Smooth muscle cell (in vitro differentiated cells): Measurements from ENCODE around the gene FAM131B. TPM values are rescaled to one million over a fixed set of nuclear protein-coding genes. Genes with fewer than 3 reads are reported as not detected.

Source experiments
- DNase-seq: peaks from one replicate; lab custom pipeline; 2025; ENCODE audit not compliant: unreplicated experiment; lab: John Stamatoyannopoulos, UW
- H2AFZ ChIP-seq: fragments of 200-600 bp; sonication (generic); 2 replicates; pipeline ENCODE4 v1.6.0; 2016; ENCODE audit warnings: antibody characterized with exemption, low read depth, mild to moderate bottlenecking
- H3F3A ChIP-seq: fragments of 200-600 bp; sonication (generic); 2 replicates; pipeline ENCODE4 v1.6.0; 2017; ENCODE audit warnings: antibody characterized with exemption, low read depth
- H3K27ac ChIP-seq: fragments of 200-600 bp; sonication (generic); 2 replicates; pipeline ENCODE4 v1.5.1; 2016; ENCODE audit warnings: low read depth, mild to moderate bottlenecking
- H3K27me3 ChIP-seq: fragments of 200-600 bp; sonication (generic); 2 replicates; pipeline ENCODE4 v1.6.1; 2016; ENCODE audit warnings: low read depth, mild to moderate bottlenecking
- H3K36me3 ChIP-seq: fragments of 200-600 bp; sonication (generic); 2 replicates; pipeline ENCODE4 v1.5.1; 2016; ENCODE audit warnings: low read depth
- H3K4me1 ChIP-seq: fragments of 200-600 bp; sonication (generic); 2 replicates; pipeline ENCODE4 v1.5.1; 2016; ENCODE audit warnings: low read depth
- H3K4me2 ChIP-seq: fragments of 200-600 bp; sonication (generic); 2 replicates; pipeline ENCODE4 v1.6.0; 2016; ENCODE audit warnings: mild to moderate bottlenecking
- H3K4me3 ChIP-seq: fragments of 200-600 bp; sonication (generic); 2 replicates; pipeline ENCODE4 v1.5.1; 2016; ENCODE audit warnings: mild to moderate bottlenecking
- H3K79me2 ChIP-seq: fragments of 200-600 bp; sonication (generic); 2 replicates; pipeline ENCODE4 v1.6.0; 2016; ENCODE audit warnings: low read depth, mild to moderate bottlenecking
- H3K9ac ChIP-seq: fragments of 200-600 bp; sonication (generic); 2 replicates; pipeline ENCODE4 v1.6.0; 2016; ENCODE audit warnings: low read depth
- H3K9me3 ChIP-seq: fragments of 200-600 bp; sonication (generic); replicated peaks from 2 replicates; pipeline ENCODE4 v1.5.1; 2016; ENCODE audit warnings: low read depth
- H4K20me1 ChIP-seq: fragments of 200-600 bp; sonication (generic); 2 replicates; pipeline ENCODE4 v1.6.0; 2016; ENCODE audit warnings: low read depth
- WGBS: methylation state at CpG from one replicate; pipeline ENCODE4 v1.1.7; 2016; ENCODE audit warnings: low lambda C conversion rate; 5-methylcytosine and 5-hydroxymethylcytosine counted together
- polyA plus RNA-seq: library from polyadenylated mRNA; unstranded; fragments of >200 nt; fragmentation: Nextera tagmentation; extraction: Ambion mirVana; gene quantifications from 2 replicates; pipeline ENCODE4 v1.2.1, GENCODE V29; 2016
- total RNA-seq: library from RNA; depleted of rRNA; stranded (reverse); fragments of >200 nt; gene quantifications from 2 replicates; pipeline ENCODE4 v1.2.3, GENCODE V29; 2014
- TF ChIP-seq, protein P1 (sequence below): fragments of 200-600 bp; sonication (generic); IDR thresholded peaks from 2 replicates; pipeline ENCODE4 v1.5.1; 2017; ENCODE audit warnings: borderline replicate concordance, mild to moderate bottlenecking, antibody characterized with exemption; ENCODE audit not compliant: insufficient read depth, poor library complexity, severe bottlenecking

FAM131B gene
- total and polyA plus RNA-seq, 2 experiments from 2014 or later, result 0.03 to 0.31 TPM

DNA sequence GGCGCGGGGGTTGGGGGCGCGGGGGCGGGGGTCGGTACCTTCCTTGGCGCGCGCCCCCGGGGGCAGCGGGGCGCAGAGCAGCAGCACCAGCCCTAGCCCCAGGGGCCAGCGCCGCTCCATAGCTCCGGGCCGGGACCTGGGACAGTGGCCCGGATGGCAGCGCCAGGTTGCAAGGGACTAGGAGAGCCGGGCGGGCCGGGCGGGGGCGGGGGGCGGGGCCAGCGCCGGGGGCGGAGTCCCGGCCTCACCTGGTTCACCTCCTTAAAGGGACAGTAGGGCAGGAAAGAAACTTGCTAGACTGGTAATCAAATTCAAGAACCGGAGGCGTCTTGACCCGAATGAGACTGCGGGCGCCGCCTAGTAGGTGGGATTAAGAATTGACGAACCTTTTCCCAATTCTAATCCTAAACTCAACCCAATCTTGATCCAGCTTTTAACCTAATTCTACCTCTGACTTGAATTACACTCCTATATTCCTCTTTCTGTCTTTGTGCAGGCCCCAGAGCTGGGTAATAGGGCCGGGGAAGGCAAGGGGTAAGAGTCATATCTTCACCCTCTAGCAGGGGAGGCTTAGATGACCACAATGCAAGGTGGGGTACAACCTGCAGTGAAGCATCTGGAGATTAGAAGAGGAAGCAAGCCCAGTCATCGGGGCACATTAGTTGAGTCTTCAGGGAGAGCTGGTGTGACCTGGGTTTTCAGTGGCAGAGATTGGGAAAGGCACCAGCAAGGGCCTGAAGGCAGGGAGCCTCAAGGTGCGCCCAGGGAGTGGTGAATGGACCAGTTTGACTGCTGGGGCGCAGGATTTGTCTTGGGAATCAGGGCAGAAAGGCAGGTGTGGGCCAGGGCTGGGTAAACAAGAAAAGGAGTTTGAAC lies 46.4 kb upstream of the FAM131B start, which contains the start of gene EPHA1:
Gene EPHA1, minus strand, starts transcription at position 171 of the 876 bp plus-strand sequence. Its CDS starts 51 bp downstream, at position 120.
- H3K4me3 ChIP-seq, result peak within 1 kb of the TSS; percentile 52
- no peaks in the 10 kb centered on the region for H4K20me1 ChIP-seq
- peak within 1 kb of the TSS; percentile 43 for H3K27ac ChIP-seq
- no peaks in the 10 kb centered on the region for H3K79me2 ChIP-seq
- TF ChIP-seq, protein P1, sequence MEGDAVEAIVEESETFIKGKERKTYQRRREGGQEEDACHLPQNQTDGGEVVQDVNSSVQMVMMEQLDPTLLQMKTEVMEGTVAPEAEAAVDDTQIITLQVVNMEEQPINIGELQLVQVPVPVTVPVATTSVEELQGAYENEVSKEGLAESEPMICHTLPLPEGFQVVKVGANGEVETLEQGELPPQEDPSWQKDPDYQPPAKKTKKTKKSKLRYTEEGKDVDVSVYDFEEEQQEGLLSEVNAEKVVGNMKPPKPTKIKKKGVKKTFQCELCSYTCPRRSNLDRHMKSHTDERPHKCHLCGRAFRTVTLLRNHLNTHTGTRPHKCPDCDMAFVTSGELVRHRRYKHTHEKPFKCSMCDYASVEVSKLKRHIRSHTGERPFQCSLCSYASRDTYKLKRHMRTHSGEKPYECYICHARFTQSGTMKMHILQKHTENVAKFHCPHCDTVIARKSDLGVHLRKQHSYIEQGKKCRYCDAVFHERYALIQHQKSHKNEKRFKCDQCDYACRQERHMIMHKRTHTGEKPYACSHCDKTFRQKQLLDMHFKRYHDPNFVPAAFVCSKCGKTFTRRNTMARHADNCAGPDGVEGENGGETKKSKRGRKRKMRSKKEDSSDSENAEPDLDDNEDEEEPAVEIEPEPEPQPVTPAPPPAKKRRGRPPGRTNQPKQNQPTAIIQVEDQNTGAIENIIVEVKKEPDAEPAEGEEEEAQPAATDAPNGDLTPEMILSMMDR, result peak; percentile 28
- no peaks in the 10 kb centered on the region for H3K36me3 ChIP-seq
- H3K9ac ChIP-seq, result no peak within 1 kb of the TSS
- no peak for DNase-seq
- H3K27me3 ChIP-seq, result no peaks in the 10 kb centered on the region
- 15% methylated on average over 21 of the region's 39 CpGs for WGBS
- no peaks in the 10 kb centered on the region for H3K9me3 ChIP-seq
- peak within 1 kb of the TSS; percentile 84 for H3K4me2 ChIP-seq
- H2AFZ ChIP-seq, result peak within 1 kb of the TSS; percentile 63
- H3F3A ChIP-seq, result peaks cover 3% of the 10 kb centered on the region
- H3K4me1 ChIP-seq, result peaks cover 25% of the 10 kb centered on the region

DNA sequence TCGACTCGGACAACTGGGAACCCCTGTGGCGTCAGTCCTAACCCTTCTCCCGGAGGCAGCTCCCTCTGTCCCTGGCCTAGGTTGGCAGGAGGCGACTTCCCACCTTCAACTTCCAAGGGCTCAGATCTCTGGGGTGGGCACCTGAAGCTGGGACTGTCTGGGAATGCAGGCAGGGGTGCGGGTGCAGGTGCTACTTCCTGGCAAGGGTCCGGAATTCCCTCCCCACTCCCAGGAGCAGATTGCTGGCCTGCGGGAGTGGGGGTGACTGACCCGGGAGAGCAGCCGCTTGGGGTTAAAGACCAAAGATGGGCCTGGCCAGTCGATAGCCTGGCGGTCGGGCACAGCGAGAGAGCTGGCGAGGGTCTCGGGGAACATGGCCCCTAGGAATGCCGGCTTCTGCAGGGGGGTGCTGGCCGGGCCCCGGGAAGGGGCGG lies 45.8 kb upstream of the FAM131B start:
- Histone ChIP-seq H3K27me3 (no peaks in the 10 kb centered on the region), H3K79me2 (no peaks in the 10 kb centered on the region), H3K4me2 (peak overlapping the region; percentile 84), H4K20me1 (no peaks in the 10 kb centered on the region), H3F3A (peaks cover 3% of the 10 kb centered on the region), H2AFZ (no peak overlapping the region), H3K4me1 (peaks cover 25% of the 10 kb centered on the region), H3K4me3 (peak overlapping the region; percentile 52), H3K27ac (no peak overlapping the region), H3K9ac (no peak overlapping the region), H3K9me3 (no peaks in the 10 kb centered on the region), H3K36me3 (no peaks in the 10 kb centered on the region)
- 9% methylated on average over 10 of the region's 20 CpGs for WGBS
- TF ChIP-seq, protein P1, result no peak
- DNase-seq, result no peak

DNA sequence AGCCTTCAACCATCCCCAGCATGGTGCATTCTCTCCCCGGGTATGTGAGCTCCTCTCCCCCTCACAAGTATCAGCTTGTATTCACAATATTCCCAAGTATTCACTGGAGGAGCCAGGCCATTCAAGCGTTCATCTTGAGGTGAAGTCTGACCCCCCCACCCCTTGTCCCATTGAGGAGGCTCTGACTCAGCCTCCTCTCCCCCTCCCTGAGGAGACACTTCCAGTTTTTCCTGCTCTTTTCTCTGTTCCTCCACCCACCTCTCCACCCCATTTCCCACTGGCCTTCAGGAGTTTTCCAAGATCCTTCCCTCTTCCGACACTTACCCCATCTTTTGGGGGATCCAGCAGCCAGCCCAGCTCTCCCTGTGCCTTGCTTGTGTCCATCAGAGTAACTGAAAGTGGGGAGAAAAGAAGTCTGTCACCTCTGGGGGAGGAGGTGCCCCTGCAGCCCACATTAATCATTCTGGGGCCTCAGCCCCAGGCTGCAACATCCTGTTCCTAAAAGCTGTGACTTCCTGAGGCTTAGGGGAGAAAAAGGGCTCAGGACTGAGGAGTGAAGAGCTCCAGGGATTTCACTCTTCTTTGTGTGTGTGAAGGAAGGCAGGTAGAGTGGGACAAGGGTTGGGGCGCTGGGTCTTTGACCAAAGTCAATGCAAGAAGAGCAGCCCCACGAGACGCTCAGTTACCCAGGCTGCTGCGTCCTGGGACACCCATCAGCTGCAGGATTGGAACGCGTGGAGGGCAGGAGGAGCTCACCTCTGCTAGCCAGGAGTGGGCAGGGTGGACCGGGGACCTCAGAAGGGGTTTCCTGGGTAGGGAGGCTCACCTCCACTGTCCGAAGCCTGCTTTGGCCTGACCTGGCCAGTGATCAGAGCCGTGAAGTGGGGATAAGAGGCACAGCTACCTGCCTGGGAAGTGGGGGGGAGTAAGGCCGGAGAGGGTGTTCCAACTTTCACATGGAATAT lies 45.1 kb upstream of the FAM131B start:
- H3K4me1 ChIP-seq, result peaks cover 25% of the 10 kb centered on the region
- 28% methylated on average over 13 of the region's 13 CpGs for WGBS
- H3F3A ChIP-seq, result peaks cover 3% of the 10 kb centered on the region
- peak overlapping the region; percentile 43 for H3K27ac ChIP-seq
- H2AFZ ChIP-seq, result peak overlapping the region; percentile 63
- H3K79me2 ChIP-seq, result no peaks in the 10 kb centered on the region
- no peak for DNase-seq
- H3K27me3 ChIP-seq, result no peaks in the 10 kb centered on the region
- H3K4me3 ChIP-seq, result peak overlapping the region; percentile 52
- no peaks in the 10 kb centered on the region for H4K20me1 ChIP-seq
- no peak overlapping the region for H3K9ac ChIP-seq
- H3K4me2 ChIP-seq, result peak overlapping the region; percentile 84
- H3K9me3 ChIP-seq, result no peaks in the 10 kb centered on the region
- TF ChIP-seq, protein P1, result no peak
- no peaks in the 10 kb centered on the region for H3K36me3 ChIP-seq
